Fibroblast of pulmonary artery (primary cell): ENCODE data around the gene ERC1.

Source experiments
- DNase-seq: peaks from one replicate; pipeline ENCODE4 v3.0.0-alpha.2; 2010; ENCODE audit warnings: low read depth
- H3K4me3 ChIP-seq: replicated peaks from 2 replicates; pipeline ENCODE4 v1.5.1; 2011; ENCODE audit warnings: low read depth, mild to moderate bottlenecking, control low read depth, low read length, moderate library complexity
- TF ChIP-seq, protein P1 (sequence below): IDR thresholded peaks from 2 replicates; pipeline ENCODE4 v1.5.1; 2011; ENCODE audit warnings: mild to moderate bottlenecking, control low read depth, low read length, inconsistent platforms; ENCODE audit errors: missing control alignments

The ERC1 gene

DNA sequence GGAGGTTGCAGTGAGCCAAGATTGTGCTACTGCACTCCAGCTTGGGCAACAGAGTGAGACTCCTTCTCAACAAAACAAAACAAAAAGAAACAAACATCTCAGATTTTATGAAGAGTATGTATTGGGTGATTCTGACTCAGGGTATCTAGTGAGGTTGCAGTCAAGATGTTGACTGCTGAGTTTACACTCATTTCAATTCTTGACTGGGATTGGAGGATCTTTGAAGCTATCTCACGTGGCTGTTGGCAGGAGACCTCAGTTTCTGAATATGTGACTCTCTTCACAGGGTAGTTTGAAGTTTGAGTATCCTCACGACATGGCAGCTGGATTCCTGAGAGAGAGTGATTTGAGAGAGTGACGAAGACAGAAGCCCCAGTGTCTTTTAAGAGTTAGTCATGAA, 29.4 kb downstream of the ERC1 start:
- no peak overlapping the region for H3K4me3 ChIP-seq
- no peak for DNase-seq
- TF ChIP-seq, protein P1, sequence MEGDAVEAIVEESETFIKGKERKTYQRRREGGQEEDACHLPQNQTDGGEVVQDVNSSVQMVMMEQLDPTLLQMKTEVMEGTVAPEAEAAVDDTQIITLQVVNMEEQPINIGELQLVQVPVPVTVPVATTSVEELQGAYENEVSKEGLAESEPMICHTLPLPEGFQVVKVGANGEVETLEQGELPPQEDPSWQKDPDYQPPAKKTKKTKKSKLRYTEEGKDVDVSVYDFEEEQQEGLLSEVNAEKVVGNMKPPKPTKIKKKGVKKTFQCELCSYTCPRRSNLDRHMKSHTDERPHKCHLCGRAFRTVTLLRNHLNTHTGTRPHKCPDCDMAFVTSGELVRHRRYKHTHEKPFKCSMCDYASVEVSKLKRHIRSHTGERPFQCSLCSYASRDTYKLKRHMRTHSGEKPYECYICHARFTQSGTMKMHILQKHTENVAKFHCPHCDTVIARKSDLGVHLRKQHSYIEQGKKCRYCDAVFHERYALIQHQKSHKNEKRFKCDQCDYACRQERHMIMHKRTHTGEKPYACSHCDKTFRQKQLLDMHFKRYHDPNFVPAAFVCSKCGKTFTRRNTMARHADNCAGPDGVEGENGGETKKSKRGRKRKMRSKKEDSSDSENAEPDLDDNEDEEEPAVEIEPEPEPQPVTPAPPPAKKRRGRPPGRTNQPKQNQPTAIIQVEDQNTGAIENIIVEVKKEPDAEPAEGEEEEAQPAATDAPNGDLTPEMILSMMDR: no peak

DNA sequence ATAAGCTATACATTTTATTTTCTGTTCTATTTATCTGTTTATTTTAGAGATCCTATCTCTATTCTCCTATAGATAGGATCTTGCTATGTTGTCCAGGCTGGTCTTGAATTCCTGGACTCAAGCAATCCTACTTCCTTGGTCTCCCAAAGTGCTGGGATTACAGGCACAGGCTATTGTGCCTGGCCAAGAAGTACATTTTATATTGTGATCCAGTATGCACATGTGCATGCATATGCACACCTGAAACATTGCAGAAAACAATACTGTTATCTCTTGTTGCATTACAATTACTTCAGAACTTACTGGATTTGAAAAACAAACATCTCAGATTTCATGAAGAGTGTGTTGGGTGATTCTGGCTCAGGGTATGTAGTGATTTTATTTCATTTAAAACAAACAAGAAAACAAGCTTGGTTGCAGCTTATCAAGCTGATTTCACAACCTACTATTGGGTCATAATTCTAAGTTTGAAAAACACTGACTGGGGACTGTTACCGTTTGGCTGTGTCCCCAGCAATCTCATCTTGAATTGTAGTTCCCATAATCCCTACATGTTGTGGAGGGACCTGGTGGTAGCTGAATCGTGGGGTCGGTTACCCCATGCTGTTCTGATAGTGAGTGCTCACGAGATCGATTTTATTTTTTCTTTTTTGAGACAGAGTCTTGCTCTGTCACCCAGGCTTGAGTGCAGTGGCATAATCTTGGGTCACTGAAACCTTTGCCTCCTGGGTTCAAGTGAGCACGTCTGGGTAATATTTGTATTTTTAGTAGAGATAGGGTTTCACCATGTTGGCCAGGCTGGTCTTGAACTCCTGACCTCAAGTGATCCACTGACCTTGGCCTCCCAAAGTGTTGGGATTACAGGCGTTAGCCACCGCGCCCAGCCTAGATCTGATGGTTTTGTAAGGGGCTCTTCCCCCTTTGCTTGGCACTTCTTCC, 31.3 kb downstream of the ERC1 start:
- TF ChIP-seq, protein P1: no peak
- peak; percentile 42 for DNase-seq
- no peak overlapping the region for H3K4me3 ChIP-seq

DNA sequence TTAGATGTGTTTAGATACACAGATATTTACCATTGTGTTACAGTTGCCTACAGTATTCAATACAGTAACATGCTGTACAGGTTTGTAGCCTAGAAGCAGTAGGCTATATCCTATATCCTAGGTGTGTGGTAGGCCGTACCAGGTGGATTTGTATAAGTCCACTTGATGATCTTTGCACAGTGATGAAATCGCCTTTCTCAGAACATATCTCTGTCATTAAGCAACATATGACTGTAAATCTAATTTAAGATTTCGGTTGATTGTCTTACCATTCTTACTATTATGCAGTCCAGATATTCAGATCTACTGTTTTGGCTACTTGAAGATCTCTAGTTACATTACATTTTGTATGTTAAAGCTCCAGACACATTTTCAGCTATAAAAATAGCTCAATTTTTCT, 39.8 kb downstream of the ERC1 start:
- TF ChIP-seq, protein P1: no peak
- no peak for DNase-seq
- H3K4me3 ChIP-seq: no peak overlapping the region

DNA sequence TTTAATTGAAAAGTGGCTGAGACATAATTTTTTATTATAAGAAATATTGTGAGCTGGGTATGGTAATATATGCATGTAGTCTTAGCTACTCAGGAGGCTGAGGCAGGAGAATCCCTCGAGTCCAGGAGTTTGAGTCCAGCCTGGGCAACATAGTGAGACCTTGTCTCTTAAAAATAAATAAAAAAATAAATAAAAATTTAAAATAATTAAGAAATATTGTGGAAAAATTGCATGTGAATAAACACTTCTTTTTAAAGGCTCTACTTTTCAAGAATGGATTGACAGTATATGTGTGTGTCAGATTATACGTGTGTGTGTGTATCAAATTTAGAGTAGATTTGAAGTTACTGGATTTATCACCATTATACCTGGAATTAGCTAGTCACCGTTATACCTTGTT, 43.2 kb downstream of the ERC1 start:
- H3K4me3 ChIP-seq: no peak overlapping the region
- DNase-seq: no peak
- TF ChIP-seq, protein P1: no peak

DNA sequence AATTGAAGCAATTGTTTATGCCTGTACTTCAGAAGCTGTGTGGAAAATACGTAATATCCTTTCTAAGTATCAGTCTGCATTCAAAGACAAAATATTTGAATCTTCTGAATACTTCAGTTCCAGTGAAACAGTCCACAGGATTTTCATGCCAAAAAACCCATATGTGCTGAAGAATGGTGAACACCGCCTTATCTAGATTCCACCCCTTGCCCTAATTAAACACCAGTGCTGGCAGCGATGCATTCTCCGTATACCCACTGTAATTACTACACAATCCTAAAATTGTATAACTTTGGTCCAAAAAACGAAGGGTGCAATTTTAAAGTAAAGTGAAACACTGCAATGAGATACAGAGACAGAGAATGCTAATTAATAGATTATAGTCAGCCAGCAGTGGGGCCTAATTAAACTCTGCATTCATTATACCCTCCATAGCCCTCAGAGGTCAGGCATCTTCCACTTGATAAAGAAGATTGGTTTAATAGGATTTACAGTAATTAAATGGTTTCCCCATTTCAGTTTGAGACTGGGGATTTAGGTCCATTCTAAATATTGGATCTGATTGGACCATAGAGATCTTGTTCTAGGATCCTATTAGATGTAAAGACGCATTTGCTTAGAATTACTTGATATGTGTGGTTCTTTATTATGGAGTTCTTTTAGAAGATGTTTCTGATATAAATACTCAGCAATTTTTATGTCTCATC, 43.9 kb downstream of the ERC1 start:
- no peak for DNase-seq
- no peak overlapping the region for H3K4me3 ChIP-seq
- TF ChIP-seq, protein P1: no peak

DNA sequence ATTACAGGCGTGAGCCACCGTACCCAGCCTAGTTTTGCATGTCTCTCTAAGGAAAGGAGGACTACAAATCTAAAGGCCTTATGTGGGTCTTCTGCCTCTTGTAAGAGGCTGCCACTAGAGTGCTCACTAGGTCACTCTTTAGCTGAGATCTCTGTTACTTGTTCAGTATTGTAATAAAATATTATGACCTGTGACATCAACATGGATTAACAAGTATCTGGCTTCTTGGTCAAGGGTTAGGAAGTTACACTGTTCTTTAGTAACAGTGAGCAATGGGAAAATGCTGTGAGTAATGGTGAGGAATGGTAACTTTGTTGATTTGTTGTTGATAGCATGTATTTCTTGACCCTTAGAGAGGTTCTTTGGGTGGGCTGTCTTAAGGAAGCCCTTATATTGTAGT, 50.5 kb downstream of the ERC1 start:
- no peak overlapping the region for H3K4me3 ChIP-seq
- TF ChIP-seq, protein P1: no peak
- DNase-seq: no peak
